HepG2 (cell line): ENCODE measurements around the gene KLHL7. TPM values are rescaled to one million over a fixed set of nuclear protein-coding genes. Genes with fewer than 3 reads are reported as not detected.

Experiments
- CBX2 ChIP-seq, 2 experiments: fragments of 200-600 bp in 1 of 2; sonication (generic); formaldehyde crosslinking in 1 of 2; IDR thresholded peaks; 2 replicates each; pipeline versions ENCODE4 v1.7.0 to v1.8.1; 2018 to 2022; ENCODE audit warnings: low read depth in 2 of 2, low read length in 1 of 2, mild to moderate bottlenecking in 1 of 2, missing genetic modification reagents in 1 of 2
- DRAP1 ChIP-seq: IDR thresholded peaks from 2 replicates; pipeline ENCODE4 v1.6.1; 2016; ENCODE audit warnings: missing genetic modification reagents, missing compliant biosample characterization
- GLMP ChIP-seq: sonication (generic); formaldehyde crosslinking; IDR thresholded peaks from 2 replicates; pipeline ENCODE4 v1.9.0; 2021; ENCODE audit warnings: missing genetic modification reagents, mild to moderate bottlenecking, borderline replicate concordance
- IRF2 ChIP-seq: IDR thresholded peaks from 2 replicates; pipeline ENCODE4 v1.6.1; 2018; ENCODE audit warnings: missing genetic modification reagents, missing compliant biosample characterization
- ISL2 ChIP-seq: sonication (generic); formaldehyde crosslinking; IDR thresholded peaks from 2 replicates; pipeline ENCODE4 v1.5.0; 2020; ENCODE audit warnings: missing genetic modification reagents
- JUN ChIP-seq: sonication (generic); formaldehyde crosslinking; IDR thresholded peaks from 2 replicates; pipeline ENCODE4 v1.4.0; 2020; ENCODE audit warnings: mild to moderate bottlenecking, missing genetic modification reagents
- JUNB ChIP-seq: sonication (generic); formaldehyde crosslinking; IDR thresholded peaks from 2 replicates; pipeline ENCODE4 v1.8.0; 2022; ENCODE audit warnings: missing genetic modification reagents, mild to moderate bottlenecking, borderline replicate concordance
- NPAS2 ChIP-seq: sonication (generic); formaldehyde crosslinking; IDR thresholded peaks from 2 replicates; pipeline ENCODE4 v1.8.0; 2022; ENCODE audit warnings: mild to moderate bottlenecking, missing genetic modification reagents, borderline replicate concordance
- PREB ChIP-seq: sonication (generic); formaldehyde crosslinking; IDR thresholded peaks from 2 replicates; pipeline ENCODE4 v1.4.0; 2020; ENCODE audit warnings: missing genetic modification reagents
- PTBP1 ChIP-seq: fragments of 200-400 bp; formaldehyde crosslinking; IDR thresholded peaks from 2 replicates; pipeline ENCODE4 v1.6.1; 2018; ENCODE audit warnings: low read length, low read depth; ENCODE audit not compliant: poor library complexity, severe bottlenecking
- RBM39 ChIP-seq: fragments of 200-400 bp; formaldehyde crosslinking; IDR thresholded peaks from one replicate; pipeline ENCODE4 v1.6.1; 2018; ENCODE audit warnings: antibody characterized with exemption, mild to moderate bottlenecking, low read depth, low read length; ENCODE audit not compliant: poor library complexity, severe bottlenecking
- RXRB ChIP-seq: IDR thresholded peaks from 2 replicates; pipeline ENCODE4 v1.6.1; 2016; ENCODE audit warnings: borderline replicate concordance, missing genetic modification reagents, missing compliant biosample characterization
- SRF ChIP-seq: IDR thresholded peaks from 2 replicates; pipeline ENCODE4 v1.6.1; 2011; ENCODE audit warnings: mild to moderate bottlenecking, low read depth, low read length, moderate library complexity
- SRSF1 ChIP-seq: fragments of 200-400 bp; formaldehyde crosslinking; optimal IDR thresholded peaks from 2 replicates; pipeline ENCODE3; 2017; ENCODE audit warnings: mild to moderate bottlenecking, low read depth, low read length, moderate library complexity
- SSRP1 ChIP-seq: IDR thresholded peaks from 2 replicates; pipeline ENCODE4 v1.6.1; 2016; ENCODE audit warnings: control low read depth
- TOPORS ChIP-seq: sonication (generic); formaldehyde crosslinking; IDR thresholded peaks from 2 replicates; pipeline ENCODE4 v1.8.0; 2023; ENCODE audit warnings: mild to moderate bottlenecking, missing genetic modification reagents
- UBTF ChIP-seq: sonication (generic); formaldehyde crosslinking; IDR thresholded peaks from 2 replicates; pipeline ENCODE4 v1.4.0; 2020; ENCODE audit warnings: mild to moderate bottlenecking, missing genetic modification reagents
- ZFAT ChIP-seq: sonication (generic); formaldehyde crosslinking; conservative IDR thresholded peaks from 2 replicates; pipeline ENCODE4 v1.8.1; 2023; ENCODE audit warnings: missing genetic modification reagents, inconsistent platforms
- ZNF44 ChIP-seq: sonication (generic); formaldehyde crosslinking; IDR thresholded peaks from 2 replicates; pipeline ENCODE4 v1.5.1; 2020; ENCODE audit warnings: mild to moderate bottlenecking, missing genetic modification reagents
- ZNF724P ChIP-seq: sonication (generic); formaldehyde crosslinking; IDR thresholded peaks from 2 replicates; pipeline ENCODE4 v1.8.0; 2022; ENCODE audit warnings: missing genetic modification reagents, borderline replicate concordance
- ZNF749 ChIP-seq: sonication (generic); formaldehyde crosslinking; IDR thresholded peaks from 2 replicates; pipeline ENCODE4 v1.8.0; 2022; ENCODE audit warnings: mild to moderate bottlenecking, missing genetic modification reagents, moderate library complexity, borderline replicate concordance
- ZZZ3 ChIP-seq: sonication (generic); formaldehyde crosslinking; IDR thresholded peaks from 2 replicates; pipeline ENCODE4 v1.4.0; 2020; ENCODE audit warnings: missing genetic modification reagents, mild to moderate bottlenecking, borderline replicate concordance
- polyA plus RNA-seq, 8 experiments: library from polyadenylated mRNA; depleted of rRNA in 3 of 8; stranded (reverse) in 7 of 8; unstranded in 1 of 8; fragments of >200 nt; fragmentation: Illumina TruSeq in 4 of 8; extraction: Trizol in 4 of 8; gene quantifications; 2 replicates each; pipeline versions ENCODE4 v1.2.1 to v1.2.3, GENCODE V29; 2011 to 2016; ENCODE audit warnings: low read depth in 4 of 8, missing spikeins in 1 of 8, mixed read lengths in 1 of 8; ENCODE audit not compliant: insufficient read depth in 1 of 8
- total RNA-seq, 5 experiments: library from RNA; depleted of rRNA; stranded (reverse); fragments of >200 nt; fragmentation: Illumina TruSeq; extraction: Trizol; gene quantifications; 2 replicates each; pipeline ENCODE4 v1.2.3, GENCODE V29; 2016; ENCODE audit warnings: low read depth in 1 of 5

KLHL7 gene
- total and polyA plus RNA-seq, 2 of the 13 experiments (the other 11 are each of a cell fraction or from before 2014, with no cell fraction given), result 16.2 to 34.4 TPM

GRCh38 chr7:23181684-23182553 is 76.3 kb downstream of the KLHL7 start, which contains the start of gene NUP42 (continued):
- TF ChIP-seq PTBP1 (peak; percentile 80), ZNF724P (CRISPR knock-in tag) (no peak), ISL2 (CRISPR knock-in tag) (peak; percentile 58), CBX2 (IDR thresholded peaks at IDR 0.05; ENCODE audit: low read depth, low read length) (no peak), CBX2 (CRISPR knock-in tag; IDR thresholded peaks at IDR 0.05; ENCODE audit: low read depth) (no peak), NPAS2 (CRISPR knock-in tag) (no peak), IRF2 (CRISPR knock-in tag) (peak; percentile 89), TOPORS (CRISPR knock-in tag) (peak; percentile 95), SRF (peak; percentile 80), JUNB (CRISPR knock-in tag) (no peak; the same call in 1 of the 2 replicates), SRSF1 (no peak), ZFAT (CRISPR knock-in tag) (no peak; the same call in 1 of the 2 replicates), ZZZ3 (CRISPR knock-in tag) (peak; percentile 84; the same call in 1 of the 2 replicates), JUN (peak; percentile 40; the same call in 1 of the 2 replicates), ZNF749 (CRISPR knock-in tag) (no peak; the same call in 1 of the 2 replicates), RXRB (CRISPR knock-in tag) (peak; percentile 57; the same call in 1 of the 2 replicates), UBTF (CRISPR knock-in tag) (peak; percentile 90), ZNF44 (CRISPR knock-in tag) (0 out of 2 replicates have a peak, but pooled peaks have one; percentile 78), DRAP1 (CRISPR knock-in tag) (peak; percentile 83), GLMP (CRISPR knock-in tag) (no peak), RBM39 (peak; percentile 83), SSRP1 (CRISPR knock-in tag) (peak; percentile 55; the same call in 1 of the 2 replicates), PREB (no peak)
